ENCODE data around the gene TMEM91. TPM values are rescaled to one million over a fixed set of nuclear protein-coding genes. Genes with fewer than 3 reads are reported as not detected.

TMEM91 gene
- total and polyA plus RNA-seq, 2 of the 13 experiments (the other 11 are each of a cell fraction or from before 2014, with no cell fraction given): 6.3 to 10.3 TPM

- TF ChIP-seq ZNF749 (CRISPR knock-in tag; IDR thresholded peaks at IDR 0.05; ENCODE audit: borderline replicate concordance) (no peak), ZBTB46 (CRISPR knock-in tag; IDR thresholded peaks at IDR 0.05; ENCODE audit: borderline replicate concordance) (no peak), GABPB1 (CRISPR knock-in tag; IDR thresholded peaks at IDR 0.05) (peak; percentile 24; the same call in 1 of the 2 replicates), ZNF274 (CRISPR knock-in tag; IDR thresholded peaks at IDR 0.05) (no peak), ZSCAN22 (CRISPR knock-in tag; IDR thresholded peaks at IDR 0.05) (no peak), PPARG (CRISPR knock-in tag; conservative IDR thresholded peaks at IDR 0.05) (no peak), ZFAT (CRISPR knock-in tag; conservative IDR thresholded peaks at IDR 0.05) (no peak), BCLAF1 (IDR thresholded peaks at IDR 0.05) (no peak), SKIL (CRISPR knock-in tag; IDR thresholded peaks at IDR 0.05; ENCODE audit: borderline replicate concordance) (no peak), SALL1 (CRISPR knock-in tag; IDR thresholded peaks at IDR 0.05) (peak; percentile 63; the same call in 1 of the 2 replicates), ZNF589 (CRISPR knock-in tag; conservative IDR thresholded peaks at IDR 0.05) (no peak), MAX (IDR thresholded peaks at IDR 0.05) (peak; percentile 81), ZNF18 (CRISPR knock-in tag; IDR thresholded peaks at IDR 0.05; ENCODE audit: insufficient replicate concordance) (no peak), ZNF30 (CRISPR knock-in tag; IDR thresholded peaks at IDR 0.05) (no peak), ZSCAN29 (CRISPR knock-in tag; conservative IDR thresholded peaks at IDR 0.05) (no peak), HOXA3 (CRISPR knock-in tag; IDR thresholded peaks at IDR 0.05) (0 out of 2 replicates have a peak, but pooled peaks have one; percentile 30), NBN (conservative IDR thresholded peaks at IDR 0.05) (no peak), IRF1 (CRISPR knock-in tag; IDR thresholded peaks at IDR 0.05; ENCODE audit: low read depth) (no peak), MLX (CRISPR knock-in tag; IDR thresholded peaks at IDR 0.05) (peak; percentile 80; the same call in 1 of the 2 replicates), LBX2 (CRISPR knock-in tag; IDR thresholded peaks at IDR 0.05; ENCODE audit: borderline replicate concordance) (no peak)
These were observed 36.6 kb downstream of the TMEM91 start (continued) for GRCh38 chr19:41412953-41413352.

Measured in HepG2 (cell line).